ENCODE measurements around the gene RIGI.
"Not testable (repeated sequence)": the region's sequence is repeated elsewhere in the genome, so short reads cannot be mapped to it uniquely, and the experiment has no call there.

RIGI gene

GRCh38 chr9:32533336-32533735 is 7.3 kb upstream of the RIGI start:
- DNase-seq (ENCODE audit: insufficient read length, low spot score) (no peak), FAIRE-seq (no peak)

DNA sequence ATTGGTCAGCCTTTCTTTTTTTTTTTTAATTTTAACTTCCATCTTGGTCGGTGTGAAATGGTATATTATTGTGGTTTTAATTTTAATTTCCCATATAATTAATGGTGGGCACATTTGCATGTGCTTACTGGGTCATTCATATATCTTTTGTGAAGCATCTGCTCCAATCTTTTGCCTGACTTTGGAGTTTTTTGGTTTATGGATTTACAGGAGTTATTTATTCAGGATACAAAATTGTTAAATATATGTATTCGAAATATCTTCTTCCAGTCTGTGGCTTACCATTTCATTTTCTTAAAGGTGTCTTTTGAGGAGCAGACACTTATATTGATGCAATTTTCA is 682 bp upstream of the RIGI start:
- no peak for DNase-seq (ENCODE audit: insufficient read length, low spot score)
- FAIRE-seq: no peak

DNA sequence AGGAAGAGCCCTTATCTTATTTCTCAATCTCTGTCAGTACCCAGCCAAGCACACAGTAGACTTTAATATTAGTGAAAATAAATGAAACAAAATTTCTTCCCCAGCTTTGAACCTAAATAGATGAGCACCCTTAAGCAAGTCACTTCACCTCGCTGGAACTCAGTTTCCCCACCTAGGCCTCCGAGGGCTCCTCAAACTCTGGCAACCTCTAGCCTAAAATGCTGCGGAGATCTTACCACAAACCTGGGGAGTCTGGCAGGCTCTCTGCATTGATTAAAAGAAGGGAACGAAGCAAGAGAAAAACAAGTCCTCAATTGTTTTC is 326 bp downstream of the RIGI start:
- FAIRE-seq: no peak
- DNase-seq (ENCODE audit: insufficient read length, low spot score): no peak

- DNase-seq (ENCODE audit: insufficient read length, low spot score) (no peak), FAIRE-seq (no peak)
These were observed 896 bp downstream of the RIGI start for GRCh38 chr9:32524892-32525708.

DNA sequence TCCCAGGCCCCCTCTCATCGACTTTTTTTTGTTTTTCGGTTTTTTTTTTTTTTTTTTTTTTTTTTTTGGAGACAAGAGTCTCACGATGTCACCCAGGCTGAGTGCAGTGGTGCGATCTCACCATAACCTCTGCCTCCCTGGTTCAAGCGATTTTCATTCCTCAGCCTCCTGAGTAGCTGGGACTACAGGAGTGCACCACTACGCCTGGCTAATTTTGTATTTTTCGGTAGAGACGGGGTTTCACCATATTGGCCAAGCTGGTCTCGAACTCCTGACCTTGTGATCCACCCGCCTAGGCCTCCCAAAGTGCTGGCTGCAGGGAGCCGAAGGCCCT is 1.5 kb downstream of the RIGI start:
- not testable (repeated sequence) for FAIRE-seq; DNase-seq (ENCODE audit: insufficient read length, low spot score)

DNA sequence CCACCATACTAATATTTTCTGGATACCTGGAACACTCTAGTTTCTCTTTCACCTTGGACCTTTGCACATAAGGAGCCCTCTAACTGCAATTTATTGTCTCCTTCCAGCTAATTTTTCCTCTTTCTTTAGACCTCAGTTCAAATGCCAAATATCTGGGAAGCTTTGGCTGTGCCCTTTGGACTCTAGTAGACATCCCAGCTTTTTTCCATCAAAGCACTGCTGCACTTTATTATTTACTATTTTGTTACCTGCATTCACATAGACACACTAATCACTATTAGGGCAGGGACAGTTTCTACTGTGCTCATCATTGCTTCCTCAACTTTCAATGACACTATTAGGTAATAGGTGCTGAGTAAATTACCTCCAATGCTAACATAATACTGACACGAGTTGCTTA is 2.1 kb downstream of the RIGI start:
- DNase-seq (ENCODE audit: insufficient read length, low spot score): no peak
- no peak for FAIRE-seq

GRCh38 chr9:32518276-32518675 is 7.7 kb downstream of the RIGI start:
- FAIRE-seq (no peak), DNase-seq (ENCODE audit: insufficient read length, low spot score) (no peak)

GRCh38 chr9:32516241-32516640 is 9.8 kb downstream of the RIGI start:
- DNase-seq (ENCODE audit: insufficient read length, low spot score) (no peak), FAIRE-seq (no peak)

DNA sequence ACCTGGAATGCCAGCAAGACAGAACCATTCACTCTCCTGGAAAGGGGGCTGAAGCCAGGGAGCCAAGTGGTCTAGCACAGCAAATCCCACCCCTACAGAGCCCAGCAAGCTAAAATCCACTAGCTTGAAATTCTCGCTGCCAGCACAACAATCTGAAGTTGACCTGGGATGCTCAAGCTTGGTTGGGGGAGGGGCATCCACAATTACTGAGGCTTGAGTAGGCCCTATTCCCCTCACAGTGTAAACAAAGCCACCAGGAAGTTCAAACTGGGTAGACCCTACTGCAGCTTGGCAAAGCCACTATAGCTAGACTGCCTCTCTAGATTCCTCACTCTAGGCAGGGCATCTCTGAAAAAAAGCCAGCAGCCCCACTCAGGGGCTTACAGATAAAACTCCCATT is 17.3 kb downstream of the RIGI start:
- FAIRE-seq (no peak), DNase-seq (ENCODE audit: insufficient read length, low spot score) (no peak)

GRCh38 chr9:32503008-32503407 is 23.0 kb downstream of the RIGI start:
- DNase-seq (ENCODE audit: insufficient read length, low spot score) (no peak), FAIRE-seq (no peak)

DNA sequence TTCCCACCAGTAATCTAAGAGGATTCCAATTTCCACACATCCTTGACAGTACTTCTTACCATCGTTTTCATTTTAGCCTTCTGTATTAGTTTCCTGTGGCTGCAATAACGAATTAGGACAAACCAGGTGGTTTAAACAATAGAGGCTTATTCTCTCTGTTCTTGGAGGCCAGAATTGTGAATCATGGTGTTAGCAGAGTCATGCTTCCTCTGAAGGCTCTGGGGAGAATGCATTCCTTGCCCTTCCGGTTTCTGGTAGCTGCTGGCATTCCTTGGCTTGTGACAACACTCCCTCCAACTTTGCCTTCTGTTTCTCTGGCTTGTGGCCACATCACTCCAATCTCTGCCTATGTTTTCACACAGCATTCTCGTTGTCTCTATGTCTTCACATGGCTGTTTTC is 23.5 kb downstream of the RIGI start:
- DNase-seq (ENCODE audit: insufficient read length, low spot score): no peak
- no peak for FAIRE-seq

- no peak for DNase-seq (ENCODE audit: insufficient read length, low spot score)
- FAIRE-seq: no peak
These were observed 24.1 kb downstream of the RIGI start for GRCh38 chr9:32501868-32502267.

GRCh38 chr9:32500768-32501167 is 25.2 kb downstream of the RIGI start:
- FAIRE-seq (no peak), DNase-seq (ENCODE audit: insufficient read length, low spot score) (no peak)

- no peak for DNase-seq (ENCODE audit: insufficient read length, low spot score)
- FAIRE-seq: no peak
These were observed 28.1 kb downstream of the RIGI start for GRCh38 chr9:32497921-32498320.

DNA sequence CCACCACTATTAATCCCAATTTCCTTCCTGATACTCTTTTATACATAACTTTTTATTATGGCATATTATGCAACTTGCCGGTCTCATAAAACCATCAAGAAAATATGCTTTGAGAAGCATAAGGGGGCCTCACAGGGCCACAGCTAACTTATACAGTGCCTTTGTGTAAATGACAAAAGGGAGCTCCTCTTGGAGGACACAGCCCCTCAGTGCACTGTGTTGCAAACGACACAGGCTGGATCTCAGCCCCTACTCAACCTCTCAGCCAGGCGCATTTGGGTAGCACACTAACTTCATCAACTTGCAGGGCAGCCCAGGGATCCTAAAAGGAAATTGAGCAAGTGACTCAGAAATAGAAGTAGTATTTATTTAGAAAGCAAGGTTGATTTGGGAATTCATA is 35.4 kb downstream of the RIGI start:
- no peak for DNase-seq (ENCODE audit: insufficient read length, low spot score)

GRCh38 chr9:32487981-32488380 is 38.0 kb downstream of the RIGI start:
- FAIRE-seq: no peak
- DNase-seq (ENCODE audit: insufficient read length, low spot score): peak; percentile 12

More for the DNA sequence above, 35.4 kb downstream of the RIGI start:
- FAIRE-seq: no peak

- FAIRE-seq (no peak), DNase-seq (ENCODE audit: insufficient read length, low spot score) (no peak)
These were observed 39.0 kb downstream of the RIGI start for GRCh38 chr9:32486839-32487562.

GRCh38 chr9:32483343-32483742 is 42.7 kb downstream of the RIGI start:
- no peak for FAIRE-seq
- no peak for DNase-seq (ENCODE audit: insufficient read length, low spot score)
